Endodermal cell (in vitro differentiated cells): ENCODE data around the gene DMRT3. TPM values are rescaled to one million over a fixed set of nuclear protein-coding genes. Genes with fewer than 3 reads are reported as not detected.

Experiments
- DNase-seq: peaks from one replicate; pipeline ENCODE4 v3.0.0-alpha.2; 2017
- H3K27ac ChIP-seq: 2 replicates; pipeline ENCODE4 v1.5.1; 2013; ENCODE audit warnings: mild to moderate bottlenecking, low read depth, low read length, moderate library complexity
- H3K27me3 ChIP-seq: 2 replicates; pipeline ENCODE4 v1.6.1; 2013; ENCODE audit warnings: mild to moderate bottlenecking, low read length, moderate library complexity; ENCODE audit not compliant: insufficient read depth, control insufficient read depth, poor library complexity, severe bottlenecking
- H3K36me3 ChIP-seq: 2 replicates; pipeline ENCODE4 v1.7.0; 2013; ENCODE audit warnings: mild to moderate bottlenecking, low read length, moderate library complexity; ENCODE audit not compliant: control insufficient read depth, insufficient read depth
- H3K4me1 ChIP-seq: one replicate; pipeline ENCODE4 v1.7.0; 2013; ENCODE audit warnings: low read length; ENCODE audit not compliant: control insufficient read depth, insufficient read depth
- H3K4me3 ChIP-seq: 2 replicates; pipeline ENCODE4 v1.5.1; 2013; ENCODE audit warnings: mild to moderate bottlenecking, low read length, moderate library complexity
- H3K9ac ChIP-seq: 2 replicates; pipeline ENCODE4 v1.6.1; 2013; ENCODE audit warnings: mild to moderate bottlenecking, low read length, moderate library complexity; ENCODE audit not compliant: poor library complexity, severe bottlenecking; ENCODE audit errors: extremely low read depth
- H3K9me3 ChIP-seq: 2 replicates; pipeline ENCODE4 v1.6.1; 2013; ENCODE audit warnings: mild to moderate bottlenecking, low read length, moderate library complexity; ENCODE audit not compliant: control insufficient read depth
- H3K27ac Mint-ChIP-seq: 2 replicates; pipeline ENCODE4 v1.8.0; 2020; ENCODE audit warnings: mixed read lengths
- H3K27me3 Mint-ChIP-seq: 2 replicates; pipeline ENCODE4 v1.8.0; 2021; ENCODE audit warnings: mild to moderate bottlenecking, mixed read lengths; ENCODE audit not compliant: insufficient read depth
- H3K36me3 Mint-ChIP-seq: 2 replicates; pipeline ENCODE4 v1.8.0; 2020; ENCODE audit warnings: low read depth, mixed read lengths
- H3K4me1 Mint-ChIP-seq: 2 replicates; pipeline ENCODE4 v1.8.0; 2020; ENCODE audit warnings: mixed read lengths
- H3K4me3 Mint-ChIP-seq: 2 replicates; pipeline ENCODE4 v1.8.0; 2020; ENCODE audit warnings: mild to moderate bottlenecking, moderate library complexity, mixed read lengths
- H3K9me3 Mint-ChIP-seq: 2 replicates; pipeline ENCODE4 v1.8.0; 2020; ENCODE audit warnings: mild to moderate bottlenecking, mixed read lengths
- WGBS, 2 experiments: methylation state at CpG; one replicate each; pipeline versions ENCODE4 v1.1.5 to v1.1.7; 2013; ENCODE audit warnings: missing lambda C conversion rate in 2 of 2, mixed read lengths in 1 of 2; ENCODE audit not compliant: insufficient coverage in 1 of 2, insufficient read length in 1 of 2; 5-methylcytosine and 5-hydroxymethylcytosine counted together
- long read RNA-seq, 4 experiments: library from polyadenylated mRNA in 2 of 4; library from RNA in 1 of 4; library from capped mRNA in 1 of 4; stranded (forward) in 3 of 4; unstranded in 1 of 4; transcript quantifications; one replicate each; pipeline ENCODE4 v2.0.0, GENCODE V29; 2020 to 2021; ENCODE audit warnings: inconsistent platforms in 1 of 4
- polyA plus RNA-seq, 2 experiments: library from polyadenylated mRNA; stranded (reverse); fragments of 50-300 nt; gene quantifications; one replicate each; pipeline ENCODE4 v1.2.3, GENCODE V29; 2013
- total RNA-seq, 2 donors: library from RNA; stranded (reverse); fragmentation: NEBNext Ultra II Directional in 1 of 2; extraction: Animal tissue kit (Norgen Biotek cat#: 25700) in 1 of 2; gene quantifications; 2 replicates in 1 of 2; 3 replicates in 1 of 2; pipeline ENCODE4 v1.2.1, GENCODE V29; 2021
- TF ChIP-seq, protein P1 (sequence below): fragments of 200-600 bp; sonication (generic); conservative IDR thresholded peaks from 2 replicates; pipeline ENCODE4 v1.5.0; 2021; ENCODE audit warnings: antibody characterized with exemption, mild to moderate bottlenecking

The DMRT3 gene
- not detected for total RNA-seq
- 0.28 TPM for polyA plus RNA-seq (2013, experiment 1 of 2)
- 0.25 TPM for polyA plus RNA-seq (2013, experiment 2 of 2)
- long read RNA-seq, experiment 1: 0 reads
- long read RNA-seq, experiment 2: 0 reads
- long read RNA-seq, experiment 3: 0 reads
- long read RNA-seq, experiment 4: 0 reads

- Mint-ChIP-seq H3K27ac (no peak within 1 kb of the TSS), H3K4me1 (peaks cover 30% of the 10 kb centered on the region), H3K27me3 (peaks cover 94% of the 10 kb centered on the region), H3K9me3 (no peaks in the 10 kb centered on the region), H3K4me3 (peak within 1 kb of the TSS; percentile 44), H3K36me3 (no peaks in the 10 kb centered on the region)
- Histone ChIP-seq H3K9me3 (no peaks in the 10 kb centered on the region), H3K36me3 (no peaks in the 10 kb centered on the region), H3K4me3 (peak within 1 kb of the TSS; percentile 62), H3K27ac (no peak within 1 kb of the TSS), H3K4me1 (peaks cover 11% of the 10 kb centered on the region), H3K27me3 (peaks cover 99% of the 10 kb centered on the region), H3K9ac (no peak within 1 kb of the TSS)
- 0 to 1% methylated on average over 32 to 68 of the region's 70 CpGs for WGBS, 2 experiments
- TF ChIP-seq, protein P1, sequence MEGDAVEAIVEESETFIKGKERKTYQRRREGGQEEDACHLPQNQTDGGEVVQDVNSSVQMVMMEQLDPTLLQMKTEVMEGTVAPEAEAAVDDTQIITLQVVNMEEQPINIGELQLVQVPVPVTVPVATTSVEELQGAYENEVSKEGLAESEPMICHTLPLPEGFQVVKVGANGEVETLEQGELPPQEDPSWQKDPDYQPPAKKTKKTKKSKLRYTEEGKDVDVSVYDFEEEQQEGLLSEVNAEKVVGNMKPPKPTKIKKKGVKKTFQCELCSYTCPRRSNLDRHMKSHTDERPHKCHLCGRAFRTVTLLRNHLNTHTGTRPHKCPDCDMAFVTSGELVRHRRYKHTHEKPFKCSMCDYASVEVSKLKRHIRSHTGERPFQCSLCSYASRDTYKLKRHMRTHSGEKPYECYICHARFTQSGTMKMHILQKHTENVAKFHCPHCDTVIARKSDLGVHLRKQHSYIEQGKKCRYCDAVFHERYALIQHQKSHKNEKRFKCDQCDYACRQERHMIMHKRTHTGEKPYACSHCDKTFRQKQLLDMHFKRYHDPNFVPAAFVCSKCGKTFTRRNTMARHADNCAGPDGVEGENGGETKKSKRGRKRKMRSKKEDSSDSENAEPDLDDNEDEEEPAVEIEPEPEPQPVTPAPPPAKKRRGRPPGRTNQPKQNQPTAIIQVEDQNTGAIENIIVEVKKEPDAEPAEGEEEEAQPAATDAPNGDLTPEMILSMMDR: peak; percentile 50
- peak; percentile 89 for DNase-seq
These were observed at the start of gene DMRT3 for GRCh38 chr9:976258-976942. TSS of gene DMRT3 (plus strand) at chr9:976655. CDS start at chr9:977002, 347 bp downstream.

DNA sequence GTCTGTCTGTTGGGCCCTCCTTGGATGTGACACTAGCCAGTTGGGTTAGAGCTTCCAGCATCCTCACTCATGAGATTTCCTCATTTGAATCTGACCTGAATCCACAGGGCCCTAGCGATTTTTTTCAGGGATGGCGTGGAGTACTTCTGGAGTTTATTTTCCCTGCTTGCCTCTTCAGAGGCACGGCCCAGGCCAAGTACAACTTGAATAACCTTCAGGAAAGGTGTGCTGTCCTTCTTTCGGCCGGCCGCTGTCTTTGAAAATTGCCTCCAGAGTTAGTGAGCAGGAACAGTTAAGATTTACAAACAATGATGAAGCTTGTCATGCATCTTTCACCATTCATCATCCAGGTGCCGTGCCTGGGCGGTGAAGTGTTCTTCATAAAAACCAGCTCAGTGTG, 49.5 kb upstream of the DMRT3 start:
- Mint-ChIP-seq H3K36me3 (no peaks in the 10 kb centered on the region), H3K4me1 (no peaks in the 10 kb centered on the region), H3K9me3 (no peaks in the 10 kb centered on the region), H3K4me3 (no peak overlapping the region), H3K27me3 (peaks cover 6% of the 10 kb centered on the region), H3K27ac (no peak overlapping the region)
- Histone ChIP-seq H3K4me1 (no peaks in the 10 kb centered on the region), H3K36me3 (no peaks in the 10 kb centered on the region), H3K9ac (no peak overlapping the region), H3K4me3 (no peak overlapping the region), H3K27ac (no peak overlapping the region), H3K27me3 (no peaks in the 10 kb centered on the region), H3K9me3 (no peaks in the 10 kb centered on the region)
- 94 to 97% methylated on average over 6 to 8 of the region's 8 CpGs for WGBS, 2 experiments
- no peak for DNase-seq
- TF ChIP-seq, protein P1: no peak

DNA sequence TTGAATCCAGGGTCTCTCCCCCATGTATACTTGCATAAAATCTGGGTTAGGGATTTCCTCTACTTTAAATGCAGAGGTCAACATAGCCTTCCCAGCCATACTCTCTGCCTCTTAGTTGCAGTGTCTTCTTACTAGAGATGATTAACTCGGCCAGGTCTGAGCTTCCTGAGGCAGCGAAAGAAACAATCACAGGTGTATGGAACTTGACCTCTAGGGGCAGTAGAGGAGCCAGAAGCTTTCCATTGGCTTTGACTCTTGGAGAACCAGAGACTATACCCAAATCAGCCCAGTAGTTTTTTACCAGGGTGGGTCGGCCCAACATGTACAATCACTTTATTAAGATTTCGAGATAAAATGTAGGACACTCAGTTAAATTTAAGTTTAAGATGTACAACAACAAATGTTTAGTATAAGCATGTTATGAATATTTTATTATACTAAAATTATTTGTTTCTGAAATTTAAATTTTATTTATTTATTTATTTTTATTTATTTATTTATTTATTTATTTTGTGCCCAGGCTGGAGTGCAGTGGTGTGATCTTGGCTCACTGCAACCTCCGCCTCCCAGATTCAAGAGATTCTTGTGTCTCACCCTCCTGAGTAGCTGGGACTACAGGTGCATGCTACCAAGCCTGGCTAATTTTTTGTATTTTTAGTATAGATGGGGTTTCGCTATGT, 48.0 kb upstream of the DMRT3 start:
- Mint-ChIP-seq H3K4me3 (no peak overlapping the region), H3K27me3 (peaks cover 2% of the 10 kb centered on the region)
- DNase-seq: peak; percentile 83

More for the DNA sequence above, 48.0 kb upstream of the DMRT3 start:
- no peak overlapping the region for H3K4me3 ChIP-seq
- H3K27ac ChIP-seq: no peak overlapping the region
- no peaks in the 10 kb centered on the region for H3K27me3 ChIP-seq
- H3K4me1 Mint-ChIP-seq: no peaks in the 10 kb centered on the region
- TF ChIP-seq, protein P1: peak; percentile 88
- no peaks in the 10 kb centered on the region for H3K36me3 Mint-ChIP-seq
- WGBS, 2 experiments: 59 to 76% methylated on average over 3 to 6 of the region's 6 CpGs
- H3K9me3 ChIP-seq: no peaks in the 10 kb centered on the region
- H3K9me3 Mint-ChIP-seq: no peaks in the 10 kb centered on the region
- H3K27ac Mint-ChIP-seq: no peak overlapping the region
- H3K36me3 ChIP-seq: no peaks in the 10 kb centered on the region
- no peaks in the 10 kb centered on the region for H3K4me1 ChIP-seq
- H3K9ac ChIP-seq: no peak overlapping the region
